ENCODE data around the gene ACTMAP. TPM values are rescaled to one million over a fixed set of nuclear protein-coding genes. Genes with fewer than 3 reads are reported as not detected.

The ACTMAP gene
- total RNA-seq, 1 donor from 2014 or later = 9.6 TPM

GRCh38 chr19:40709817-40710216 is 40.5 kb downstream of the ACTMAP start:
- Mint-ChIP-seq H3K9me3 (ENCODE audit: unreplicated experiment) (no peaks in the 10 kb centered on the region), H3K36me3 (ENCODE audit: low read depth, unreplicated experiment) (peaks cover 15% of the 10 kb centered on the region), H3K27me3 (ENCODE audit: low read depth, unreplicated experiment) (no peaks in the 10 kb centered on the region), H3K4me1 (ENCODE audit: low read depth, unreplicated experiment) (peaks cover 10% of the 10 kb centered on the region), H3K4me3 (ENCODE audit: unreplicated experiment) (no peak overlapping the region), H3K27ac (ENCODE audit: unreplicated experiment) (no peak overlapping the region)
- H3K9ac ChIP-seq (ENCODE audit: low read length) = no peak overlapping the region
- H3K27me3 ChIP-seq (ENCODE audit: insufficient read depth, low read length) = no peaks in the 10 kb centered on the region
- no peak overlapping the region for H3K27ac ChIP-seq (ENCODE audit: low read depth, low read length)
- DNase-seq (ENCODE audit: low read depth) (no peak), FAIRE-seq (no peak)
- H3K79me2 ChIP-seq (ENCODE audit: insufficient read depth, low read length) = peaks cover 8% of the 10 kb centered on the region
- H3K4me3 ChIP-seq (ENCODE audit: insufficient read depth, low read depth, low read length) = no peak overlapping the region
- peaks cover 6% of the 10 kb centered on the region for H3K4me1 ChIP-seq (ENCODE audit: insufficient read depth, low read length)
- no peak overlapping the region for H2AFZ ChIP-seq (ENCODE audit: low read depth, low read length)
- TF ChIP-seq CTCF (IDR thresholded peaks at IDR 0.05; ENCODE audit: insufficient read depth, low read depth, low read length) (no peak), EZH2 (IDR thresholded peaks at IDR 0.05; ENCODE audit: insufficient read depth, low read length) (no peak)
- H3K36me3 ChIP-seq (ENCODE audit: insufficient read depth, low read length) = no peaks in the 10 kb centered on the region
- H3K4me2 ChIP-seq (ENCODE audit: low read length) = no peak overlapping the region
- no peaks in the 10 kb centered on the region for H4K20me1 ChIP-seq (ENCODE audit: insufficient read depth, low read length)
- no peaks in the 10 kb centered on the region for H3K9me3 ChIP-seq (ENCODE audit: insufficient read depth, low read depth, low read length)

DNA sequence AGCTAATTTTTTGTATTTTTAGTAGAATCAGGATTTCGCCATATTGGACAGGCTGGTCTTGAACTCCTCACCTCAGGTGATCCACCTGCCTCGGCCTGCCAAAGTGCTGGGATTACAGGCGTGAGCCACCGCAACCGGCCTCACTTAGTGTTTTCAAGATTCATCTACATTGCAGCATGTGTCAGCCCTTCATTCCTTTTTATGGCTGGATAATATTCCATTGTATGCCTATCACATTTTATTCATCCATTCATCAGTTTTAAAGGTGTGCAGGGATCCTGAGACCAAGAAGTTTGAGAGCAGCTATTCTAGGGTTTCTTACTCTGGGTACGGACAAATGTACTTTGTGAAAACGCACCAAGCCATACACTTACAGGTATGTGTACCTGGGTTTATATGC is 42.7 kb downstream of the ACTMAP start:
- no peak for DNase-seq (ENCODE audit: low read depth)
- no peak overlapping the region for H3K4me3 ChIP-seq (ENCODE audit: insufficient read depth, low read depth, low read length)
- H3K27ac ChIP-seq (ENCODE audit: low read depth, low read length) = no peak overlapping the region
- H3K4me1 ChIP-seq (ENCODE audit: insufficient read depth, low read length) = no peaks in the 10 kb centered on the region
- H3K27me3 ChIP-seq (ENCODE audit: insufficient read depth, low read length) = no peaks in the 10 kb centered on the region
- peaks cover 7% of the 10 kb centered on the region for H3K4me1 Mint-ChIP-seq (ENCODE audit: low read depth, unreplicated experiment)
- H3K9ac ChIP-seq (ENCODE audit: low read length) = no peak overlapping the region
- no peak overlapping the region for H3K4me3 Mint-ChIP-seq (ENCODE audit: unreplicated experiment)
- H3K9me3 Mint-ChIP-seq (ENCODE audit: unreplicated experiment) = peaks cover 1% of the 10 kb centered on the region
- peaks cover 15% of the 10 kb centered on the region for H3K36me3 Mint-ChIP-seq (ENCODE audit: low read depth, unreplicated experiment)
- FAIRE-seq = no peak
- H2AFZ ChIP-seq (ENCODE audit: low read depth, low read length) = no peak overlapping the region
- no peaks in the 10 kb centered on the region for H3K79me2 ChIP-seq (ENCODE audit: insufficient read depth, low read length)
- H3K27me3 Mint-ChIP-seq (ENCODE audit: low read depth, unreplicated experiment) = no peaks in the 10 kb centered on the region
- no peaks in the 10 kb centered on the region for H3K9me3 ChIP-seq (ENCODE audit: insufficient read depth, low read depth, low read length)
- H3K27ac Mint-ChIP-seq (ENCODE audit: unreplicated experiment) = no peak overlapping the region
- no peak for TF ChIP-seq CTCF (IDR thresholded peaks at IDR 0.05; ENCODE audit: insufficient read depth, low read depth, low read length)
- no peak for TF ChIP-seq EZH2 (IDR thresholded peaks at IDR 0.05; ENCODE audit: insufficient read depth, low read length)
- no peaks in the 10 kb centered on the region for H3K36me3 ChIP-seq (ENCODE audit: insufficient read depth, low read length)
- H4K20me1 ChIP-seq (ENCODE audit: insufficient read depth, low read length) = no peaks in the 10 kb centered on the region
- no peak overlapping the region for H3K4me2 ChIP-seq (ENCODE audit: low read length)

DNA sequence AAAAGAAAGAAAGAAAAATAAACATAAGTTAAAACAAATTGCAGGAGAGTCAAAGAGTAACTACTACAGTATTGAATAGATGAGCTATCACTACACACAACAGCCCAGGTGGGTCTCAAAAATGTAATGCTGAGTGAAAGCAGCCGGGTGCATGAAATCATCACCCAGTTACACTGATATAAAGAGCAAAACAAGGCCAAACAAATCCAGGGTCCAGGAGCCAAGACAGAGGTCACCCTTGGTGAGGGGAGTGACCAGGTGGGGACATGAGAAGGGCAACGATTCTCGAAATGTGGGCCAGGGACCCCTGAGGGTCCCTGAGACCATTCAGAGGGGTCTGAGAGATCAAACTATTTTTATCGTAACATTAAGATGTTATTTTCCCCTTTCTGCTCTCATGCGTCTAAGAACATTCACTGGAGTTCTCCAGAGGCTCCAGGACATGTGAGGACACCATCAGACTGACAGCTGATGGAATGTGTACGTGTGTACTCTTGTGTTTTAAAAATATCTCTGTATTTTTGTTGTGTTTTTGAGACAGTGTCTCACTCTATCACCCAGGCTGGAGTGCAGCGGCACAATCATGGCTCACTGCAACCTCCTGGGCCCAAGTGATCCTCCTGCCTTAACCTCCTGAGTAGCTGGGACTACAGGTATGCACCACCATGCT is 44.2 kb downstream of the ACTMAP start:
- no peak overlapping the region for H3K27ac ChIP-seq (ENCODE audit: low read depth, low read length)
- Mint-ChIP-seq H3K27ac (ENCODE audit: unreplicated experiment) (no peak overlapping the region), H3K4me1 (ENCODE audit: low read depth, unreplicated experiment) (peaks cover 9% of the 10 kb centered on the region), H3K27me3 (ENCODE audit: low read depth, unreplicated experiment) (no peaks in the 10 kb centered on the region), H3K9me3 (ENCODE audit: unreplicated experiment) (peaks cover 1% of the 10 kb centered on the region), H3K36me3 (ENCODE audit: low read depth, unreplicated experiment) (peaks cover 15% of the 10 kb centered on the region), H3K4me3 (ENCODE audit: unreplicated experiment) (no peak overlapping the region)
- H3K4me1 ChIP-seq (ENCODE audit: insufficient read depth, low read length) = no peaks in the 10 kb centered on the region
- H3K36me3 ChIP-seq (ENCODE audit: insufficient read depth, low read length) = peaks cover 2% of the 10 kb centered on the region
- no peak overlapping the region for H2AFZ ChIP-seq (ENCODE audit: low read depth, low read length)
- FAIRE-seq = no peak
- H3K9me3 ChIP-seq (ENCODE audit: insufficient read depth, low read depth, low read length) = no peaks in the 10 kb centered on the region
- no peak overlapping the region for H3K4me2 ChIP-seq (ENCODE audit: low read length)
- no peak overlapping the region for H3K9ac ChIP-seq (ENCODE audit: low read length)
- H4K20me1 ChIP-seq (ENCODE audit: insufficient read depth, low read length) = no peaks in the 10 kb centered on the region
- TF ChIP-seq CTCF (IDR thresholded peaks at IDR 0.05; ENCODE audit: insufficient read depth, low read depth, low read length) (no peak), EZH2 (IDR thresholded peaks at IDR 0.05; ENCODE audit: insufficient read depth, low read length) (no peak)
- H3K79me2 ChIP-seq (ENCODE audit: insufficient read depth, low read length) = no peaks in the 10 kb centered on the region
- no peak overlapping the region for H3K4me3 ChIP-seq (ENCODE audit: insufficient read depth, low read depth, low read length)
- no peak for DNase-seq (ENCODE audit: low read depth)
- H3K27me3 ChIP-seq (ENCODE audit: insufficient read depth, low read length) = no peaks in the 10 kb centered on the region

Data from astrocyte (in vitro differentiated cells and primary cell).